Measurements from ENCODE around the gene GAS7.

GRCh38 chr17:9971991-9972390, 226.4 kb downstream of the GAS7 start:
- TF ChIP-seq CTCF (IDR thresholded peaks at IDR 0.05) = no peak
- TF ChIP-seq POLR2A (IDR thresholded peaks at IDR 0.05) = no peak
